ENCODE measurements around the gene TMA7B. TPM values are rescaled to one million over a fixed set of nuclear protein-coding genes. Genes with fewer than 3 reads are reported as not detected.

The TMA7B gene
- total and polyA plus RNA-seq, 2 of the 4 experiments (the other 2 are of a cell fraction): not detected

DNA sequence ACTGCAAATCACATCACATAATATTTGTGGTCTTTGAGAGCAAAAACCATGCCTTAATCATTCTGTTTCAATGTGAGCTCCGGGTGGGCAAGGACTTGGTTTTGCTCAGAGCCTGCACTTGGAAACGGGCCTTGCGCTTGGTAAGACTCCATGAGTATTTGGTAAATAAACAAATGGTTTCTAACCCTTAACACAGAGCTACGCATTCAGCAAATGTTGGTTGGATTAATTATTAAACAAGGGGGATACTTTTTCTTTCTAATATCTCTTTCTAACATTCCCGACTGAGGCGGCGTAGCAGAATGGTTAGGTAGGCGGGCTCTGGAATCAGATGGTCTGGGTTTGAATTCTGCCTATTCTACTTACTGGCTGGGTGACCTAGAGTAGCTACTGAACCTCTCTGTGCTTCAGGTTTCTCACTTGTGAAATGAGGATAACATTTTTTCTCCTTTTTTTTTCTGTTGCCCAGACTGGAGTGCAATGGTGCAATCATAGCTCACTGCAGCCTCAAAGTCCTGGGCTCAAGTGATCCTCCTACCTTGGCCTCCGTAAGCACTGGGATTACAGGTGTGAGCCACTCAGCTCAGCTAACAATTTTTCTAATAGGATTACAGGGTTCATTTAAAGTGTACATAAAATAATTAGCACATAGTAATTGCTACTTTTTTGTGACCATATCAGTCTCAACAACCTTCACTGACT lies 31.1 kb downstream of the TMA7B start:
- dilution Hi-C loops (cut with HindIII; ENCODE audit: low sequenced_read_pairs, unreplicated experiment): no loop called here
- CTCF ChIA-PET: interaction anchor here (0.6 kb wide), 1 partner anchor 32 kb away, joined by 4 read pairs; no protein-coding TSS in a partner anchor

More for the DNA sequence above, 31.1 kb downstream of the TMA7B start:
- no peak overlapping the region for H2BK15ac ChIP-seq (ENCODE audit: low read depth, low read length)
- TF ChIP-seq, protein P1, sequence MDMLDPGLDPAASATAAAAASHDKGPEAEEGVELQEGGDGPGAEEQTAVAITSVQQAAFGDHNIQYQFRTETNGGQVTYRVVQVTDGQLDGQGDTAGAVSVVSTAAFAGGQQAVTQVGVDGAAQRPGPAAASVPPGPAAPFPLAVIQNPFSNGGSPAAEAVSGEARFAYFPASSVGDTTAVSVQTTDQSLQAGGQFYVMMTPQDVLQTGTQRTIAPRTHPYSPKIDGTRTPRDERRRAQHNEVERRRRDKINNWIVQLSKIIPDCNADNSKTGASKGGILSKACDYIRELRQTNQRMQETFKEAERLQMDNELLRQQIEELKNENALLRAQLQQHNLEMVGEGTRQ (IDR thresholded peaks at IDR 0.05; ENCODE audit: low read depth, low read length): no peak
- TF ChIP-seq MXI1 (IDR thresholded peaks at IDR 0.05; ENCODE audit: borderline replicate concordance, low read depth, low read length) (no peak), RFX5 (IDR thresholded peaks at IDR 0.05; ENCODE audit: low read depth, low read length) (no peak), BHLHE40 (IDR thresholded peaks at IDR 0.05; ENCODE audit: low read depth, low read length) (no peak), CEBPB (IDR thresholded peaks at IDR 0.05; ENCODE audit: low read depth, low read length) (no peak), CHD1 (IDR thresholded peaks at IDR 0.05; ENCODE audit: low read depth, low read length) (no peak), POLR2A (IDR thresholded peaks at IDR 0.05; ENCODE audit: low read depth, low read length) (no peak), FOS (IDR thresholded peaks at IDR 0.05; ENCODE audit: low read depth, low read length) (no peak), NFE2L2 (IDR thresholded peaks at IDR 0.05; ENCODE audit: low read depth, low read length) (no peak), MAFK (IDR thresholded peaks at IDR 0.05; ENCODE audit: low read depth, low read length) (no peak), MAZ (IDR thresholded peaks at IDR 0.05; ENCODE audit: borderline replicate concordance, low read depth, low read length) (no peak), SMC3 (IDR thresholded peaks at IDR 0.05; ENCODE audit: low read depth, low read length) (no peak), RAD21 (IDR thresholded peaks at IDR 0.05; ENCODE audit: low read length) (no peak), RCOR1 (IDR thresholded peaks at IDR 0.05; ENCODE audit: insufficient replicate concordance, low read length) (no peak)
- TF ChIP-seq, protein P2, sequence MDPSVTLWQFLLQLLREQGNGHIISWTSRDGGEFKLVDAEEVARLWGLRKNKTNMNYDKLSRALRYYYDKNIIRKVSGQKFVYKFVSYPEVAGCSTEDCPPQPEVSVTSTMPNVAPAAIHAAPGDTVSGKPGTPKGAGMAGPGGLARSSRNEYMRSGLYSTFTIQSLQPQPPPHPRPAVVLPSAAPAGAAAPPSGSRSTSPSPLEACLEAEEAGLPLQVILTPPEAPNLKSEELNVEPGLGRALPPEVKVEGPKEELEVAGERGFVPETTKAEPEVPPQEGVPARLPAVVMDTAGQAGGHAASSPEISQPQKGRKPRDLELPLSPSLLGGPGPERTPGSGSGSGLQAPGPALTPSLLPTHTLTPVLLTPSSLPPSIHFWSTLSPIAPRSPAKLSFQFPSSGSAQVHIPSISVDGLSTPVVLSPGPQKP (IDR thresholded peaks at IDR 0.05; ENCODE audit: borderline replicate concordance, low read depth, low read length): no peak
- TF ChIP-seq, protein P3, sequence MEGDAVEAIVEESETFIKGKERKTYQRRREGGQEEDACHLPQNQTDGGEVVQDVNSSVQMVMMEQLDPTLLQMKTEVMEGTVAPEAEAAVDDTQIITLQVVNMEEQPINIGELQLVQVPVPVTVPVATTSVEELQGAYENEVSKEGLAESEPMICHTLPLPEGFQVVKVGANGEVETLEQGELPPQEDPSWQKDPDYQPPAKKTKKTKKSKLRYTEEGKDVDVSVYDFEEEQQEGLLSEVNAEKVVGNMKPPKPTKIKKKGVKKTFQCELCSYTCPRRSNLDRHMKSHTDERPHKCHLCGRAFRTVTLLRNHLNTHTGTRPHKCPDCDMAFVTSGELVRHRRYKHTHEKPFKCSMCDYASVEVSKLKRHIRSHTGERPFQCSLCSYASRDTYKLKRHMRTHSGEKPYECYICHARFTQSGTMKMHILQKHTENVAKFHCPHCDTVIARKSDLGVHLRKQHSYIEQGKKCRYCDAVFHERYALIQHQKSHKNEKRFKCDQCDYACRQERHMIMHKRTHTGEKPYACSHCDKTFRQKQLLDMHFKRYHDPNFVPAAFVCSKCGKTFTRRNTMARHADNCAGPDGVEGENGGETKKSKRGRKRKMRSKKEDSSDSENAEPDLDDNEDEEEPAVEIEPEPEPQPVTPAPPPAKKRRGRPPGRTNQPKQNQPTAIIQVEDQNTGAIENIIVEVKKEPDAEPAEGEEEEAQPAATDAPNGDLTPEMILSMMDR (conservative IDR thresholded peaks at IDR 0.05; ENCODE audit: low read depth, low read length): no peak
- no peaks in the 10 kb centered on the region for H3K9me1 ChIP-seq (ENCODE audit: insufficient read depth, low read length)
- H2BK5ac ChIP-seq (ENCODE audit: low read depth, low read length, poor library complexity, severe bottlenecking): no peak overlapping the region
- no peak overlapping the region for H4K5ac ChIP-seq (ENCODE audit: low read depth, low read length)
- no peak overlapping the region for H3K27ac ChIP-seq (ENCODE audit: insufficient read depth, low read length)
- POLR2A ChIA-PET (ENCODE audit: unreplicated experiment): no interaction called here
- H3K18ac ChIP-seq (ENCODE audit: low read depth, low read length): no peak overlapping the region
- no peak overlapping the region for H4K91ac ChIP-seq (ENCODE audit: insufficient read depth, low read depth, low read length)
- no peaks in the 10 kb centered on the region for H4K20me1 ChIP-seq (ENCODE audit: insufficient read depth, low read length)
- no peak overlapping the region for H4K8ac ChIP-seq (ENCODE audit: low read depth in 2 of 2, low read length in 2 of 2)
- H3K36me3 ChIP-seq (ENCODE audit: control insufficient read depth, insufficient read depth, low read length): no peaks in the 10 kb centered on the region
- intact Hi-C loops (cut with micrococcal nuclease): no loop called here
- no peak overlapping the region for H3K56ac ChIP-seq (ENCODE audit: extremely low read depth, insufficient read depth, low read length)
- no peak overlapping the region for H2AFZ ChIP-seq (replicated peaks; ENCODE audit: low read length, poor library complexity)
- H3K79me1 ChIP-seq (ENCODE audit: low read depth in 1 of 2, low read length in 2 of 2): no peaks in the 10 kb centered on the region
- H3K9me3 ChIP-seq (ENCODE audit: control insufficient read depth, insufficient read depth, low read length): no peaks in the 10 kb centered on the region
- no CpG with 5 or more reads among the region's 9 CpGs for WGBS, 2 experiments (ENCODE audit: extremely low coverage in 2 of 2, insufficient read length in 1 of 2)
- H2AK9ac ChIP-seq (replicated peaks; ENCODE audit: low read depth, low read length, poor library complexity): no peak overlapping the region
- DNase-seq (no peak), ATAC-seq (ENCODE audit: low read depth) (no peak)
- in situ Hi-C loops (cut with MboI; ENCODE audit: low sequenced_read_pairs): no loop called here
- H3K14ac ChIP-seq (replicated peaks; ENCODE audit: low read depth, low read length): no peak overlapping the region
- H3K4me2 ChIP-seq (ENCODE audit: low read depth, low read length): no peak overlapping the region
- no peak overlapping the region for H3K23ac ChIP-seq (ENCODE audit: low read depth, low read length)
- H3K9ac ChIP-seq (ENCODE audit: low read depth, low read length): no peak overlapping the region
- H3K4ac ChIP-seq (ENCODE audit: low read depth, low read length): no peak overlapping the region
- no peak overlapping the region for H2BK20ac ChIP-seq (ENCODE audit: low read depth, low read length)
- no peak overlapping the region for H3K4me3 ChIP-seq (ENCODE audit: insufficient read depth, low read depth, low read length)
- no peaks in the 10 kb centered on the region for H3K4me1 ChIP-seq (ENCODE audit: control insufficient read depth, insufficient read depth, low read length)
- no peak overlapping the region for H2BK120ac ChIP-seq (ENCODE audit: low read depth, low read length)
- no peak overlapping the region for H2AK5ac ChIP-seq (ENCODE audit: low read depth, low read length)
- peaks cover 69% of the 10 kb centered on the region for H3K27me3 ChIP-seq (ENCODE audit: control insufficient read depth, insufficient read depth, low read length)
- no TSS peak for BruUV-seq (replicated peaks)
